Measurements from ENCODE around the gene ENPP4. TPM values are rescaled to one million over a fixed set of nuclear protein-coding genes. Genes with fewer than 3 reads are reported as not detected.
"Not testable (repeated sequence)": the region's sequence is repeated elsewhere in the genome, so short reads cannot be mapped to it uniquely, and the experiment has no call there.

ENPP4 gene
- total RNA-seq, 1 donor from 2014 or later: 11.9 TPM

DNA sequence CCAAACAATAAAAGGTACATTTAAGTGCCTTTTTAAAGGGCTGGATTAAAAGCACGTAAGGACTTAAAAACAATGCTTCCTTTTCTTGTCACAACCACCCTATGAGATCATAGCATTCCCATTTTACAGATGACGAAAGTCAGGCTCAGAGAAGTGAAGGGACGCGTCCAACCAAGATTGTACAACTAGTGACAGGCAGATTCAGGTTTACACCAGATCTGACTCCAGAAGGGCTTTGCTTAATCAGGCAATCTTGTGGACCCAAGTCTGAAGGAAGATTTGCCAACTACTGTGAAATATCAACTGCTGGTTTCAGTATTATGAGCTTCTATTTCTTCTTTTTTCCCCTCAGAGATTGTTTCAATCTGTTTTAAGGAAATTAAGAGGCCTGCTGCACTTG, 877 bp downstream of the ENPP4 start:
- peaks cover 10% of the 10 kb centered on the region for H3K27me3 Mint-ChIP-seq
- H3K36me3 Mint-ChIP-seq (ENCODE audit: insufficient read depth): peaks cover 3% of the 10 kb centered on the region
- H3K9me3 Mint-ChIP-seq (ENCODE audit: low read depth): no peaks in the 10 kb centered on the region
- peak overlapping the region; percentile 90 for H3K4me3 Mint-ChIP-seq (ENCODE audit: low read depth)
- TF ChIP-seq, protein P1, sequence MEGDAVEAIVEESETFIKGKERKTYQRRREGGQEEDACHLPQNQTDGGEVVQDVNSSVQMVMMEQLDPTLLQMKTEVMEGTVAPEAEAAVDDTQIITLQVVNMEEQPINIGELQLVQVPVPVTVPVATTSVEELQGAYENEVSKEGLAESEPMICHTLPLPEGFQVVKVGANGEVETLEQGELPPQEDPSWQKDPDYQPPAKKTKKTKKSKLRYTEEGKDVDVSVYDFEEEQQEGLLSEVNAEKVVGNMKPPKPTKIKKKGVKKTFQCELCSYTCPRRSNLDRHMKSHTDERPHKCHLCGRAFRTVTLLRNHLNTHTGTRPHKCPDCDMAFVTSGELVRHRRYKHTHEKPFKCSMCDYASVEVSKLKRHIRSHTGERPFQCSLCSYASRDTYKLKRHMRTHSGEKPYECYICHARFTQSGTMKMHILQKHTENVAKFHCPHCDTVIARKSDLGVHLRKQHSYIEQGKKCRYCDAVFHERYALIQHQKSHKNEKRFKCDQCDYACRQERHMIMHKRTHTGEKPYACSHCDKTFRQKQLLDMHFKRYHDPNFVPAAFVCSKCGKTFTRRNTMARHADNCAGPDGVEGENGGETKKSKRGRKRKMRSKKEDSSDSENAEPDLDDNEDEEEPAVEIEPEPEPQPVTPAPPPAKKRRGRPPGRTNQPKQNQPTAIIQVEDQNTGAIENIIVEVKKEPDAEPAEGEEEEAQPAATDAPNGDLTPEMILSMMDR (IDR thresholded peaks at IDR 0.05; ENCODE audit: unreplicated experiment): no peak
- no peak for DNase-seq (ENCODE audit: low spot score, unreplicated experiment)
- H3K27ac Mint-ChIP-seq: no peak overlapping the region
- H3K4me1 Mint-ChIP-seq (ENCODE audit: low read depth): peaks cover 8% of the 10 kb centered on the region

DNA sequence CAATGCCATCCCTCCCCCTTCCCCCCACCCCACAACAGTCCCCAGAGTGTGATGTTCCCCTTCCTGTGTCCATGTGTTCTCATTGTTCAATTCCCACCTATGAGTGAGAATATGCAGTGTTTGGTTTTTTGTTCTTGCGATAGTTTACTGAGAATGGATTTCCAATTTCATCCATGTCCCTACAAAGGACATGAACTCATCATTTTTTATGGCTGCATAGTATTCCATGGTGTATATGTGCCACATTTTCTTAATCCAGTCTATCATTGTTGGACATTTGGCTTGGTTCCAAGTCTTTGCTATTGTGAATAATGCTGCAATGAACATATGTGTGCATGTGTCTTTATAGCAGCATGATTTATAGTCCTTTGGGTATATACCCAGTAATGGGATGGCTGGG, 1.5 kb downstream of the ENPP4 start:
- H3K27me3 Mint-ChIP-seq: peaks cover 10% of the 10 kb centered on the region
- H3K36me3 Mint-ChIP-seq (ENCODE audit: insufficient read depth); H3K27ac Mint-ChIP-seq; DNase-seq (ENCODE audit: low spot score, unreplicated experiment); H3K4me1 Mint-ChIP-seq (ENCODE audit: low read depth); H3K9me3 Mint-ChIP-seq (ENCODE audit: low read depth): not testable (repeated sequence)
- peak overlapping the region; percentile 9 for H3K4me3 Mint-ChIP-seq (ENCODE audit: low read depth)

GRCh38 chr6:46134216-46134615, 4.4 kb downstream of the ENPP4 start:
- Mint-ChIP-seq H3K27me3 (no peaks in the 10 kb centered on the region), H3K4me1 (ENCODE audit: low read depth) (peaks cover 15% of the 10 kb centered on the region), H3K9me3 (ENCODE audit: low read depth) (no peaks in the 10 kb centered on the region), H3K4me3 (ENCODE audit: low read depth) (no peak overlapping the region), H3K36me3 (ENCODE audit: insufficient read depth) (peaks cover 3% of the 10 kb centered on the region), H3K27ac (no peak overlapping the region)
- DNase-seq (ENCODE audit: low spot score, unreplicated experiment): no peak
- TF ChIP-seq, protein P1 (IDR thresholded peaks at IDR 0.05; ENCODE audit: unreplicated experiment): no peak

GRCh38 chr6:46135176-46135575, 5.4 kb downstream of the ENPP4 start:
- Mint-ChIP-seq H3K4me3 (ENCODE audit: low read depth) (no peak overlapping the region), H3K4me1 (ENCODE audit: low read depth) (peaks cover 11% of the 10 kb centered on the region), H3K27me3 (no peaks in the 10 kb centered on the region), H3K9me3 (ENCODE audit: low read depth) (no peaks in the 10 kb centered on the region), H3K27ac (no peak overlapping the region), H3K36me3 (ENCODE audit: insufficient read depth) (peaks cover 3% of the 10 kb centered on the region)
- no peak for DNase-seq (ENCODE audit: low spot score, unreplicated experiment)
- TF ChIP-seq, protein P1 (IDR thresholded peaks at IDR 0.05; ENCODE audit: unreplicated experiment): no peak

DNA sequence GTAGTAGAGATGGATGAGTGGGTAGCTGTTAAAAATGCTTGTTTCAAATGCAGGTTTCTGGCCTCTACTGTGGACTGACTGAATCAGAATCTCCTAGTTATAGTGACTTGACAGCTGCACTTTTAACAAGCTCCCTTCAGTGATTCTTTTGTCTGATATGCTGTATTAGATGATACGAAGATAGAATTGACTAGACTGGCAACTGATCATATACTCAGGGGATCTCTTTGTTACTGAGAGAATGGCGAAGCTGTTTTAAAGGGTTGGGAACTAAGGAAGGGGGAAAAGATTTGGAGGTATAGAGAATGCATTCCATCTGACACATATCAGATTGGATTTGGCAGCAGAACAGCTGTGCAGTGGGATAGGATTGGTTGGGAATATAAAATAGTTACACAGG, 7.0 kb downstream of the ENPP4 start:
- peaks cover 9% of the 10 kb centered on the region for H3K4me1 Mint-ChIP-seq (ENCODE audit: low read depth)
- no peaks in the 10 kb centered on the region for H3K27me3 Mint-ChIP-seq
- TF ChIP-seq, protein P1 (IDR thresholded peaks at IDR 0.05; ENCODE audit: unreplicated experiment): no peak

DNA sequence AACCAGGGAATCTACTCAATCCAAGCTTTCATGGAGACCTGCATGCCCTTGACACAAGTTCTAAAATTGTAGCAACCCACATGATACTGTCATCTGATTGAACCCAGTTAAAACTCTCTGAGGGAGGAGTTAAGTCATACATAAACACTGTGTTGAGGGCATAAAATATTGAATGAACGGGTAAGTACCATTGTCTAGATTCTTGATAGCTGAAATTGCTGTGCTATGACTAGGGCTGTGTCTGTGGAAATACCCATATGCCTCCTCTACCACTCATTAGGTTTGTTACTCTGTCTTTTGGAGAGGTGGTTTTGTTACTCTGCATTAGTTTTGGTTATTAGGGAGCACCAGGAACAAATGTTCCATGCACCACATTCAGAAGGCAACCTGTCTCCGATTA, 7.6 kb downstream of the ENPP4 start:
- no peak for DNase-seq (ENCODE audit: low spot score, unreplicated experiment)
- Mint-ChIP-seq H3K36me3 (ENCODE audit: insufficient read depth) (peaks cover 3% of the 10 kb centered on the region), H3K4me1 (ENCODE audit: low read depth) (peaks cover 9% of the 10 kb centered on the region), H3K27ac (no peak overlapping the region), H3K4me3 (ENCODE audit: low read depth) (no peak overlapping the region), H3K27me3 (no peaks in the 10 kb centered on the region), H3K9me3 (ENCODE audit: low read depth) (no peaks in the 10 kb centered on the region)
- TF ChIP-seq, protein P1 (IDR thresholded peaks at IDR 0.05; ENCODE audit: unreplicated experiment): no peak

More for the DNA sequence above, 7.0 kb downstream of the ENPP4 start:
- H3K9me3 Mint-ChIP-seq (ENCODE audit: low read depth): no peaks in the 10 kb centered on the region
- H3K36me3 Mint-ChIP-seq (ENCODE audit: insufficient read depth): peaks cover 3% of the 10 kb centered on the region
- H3K27ac Mint-ChIP-seq: no peak overlapping the region
- no peak for DNase-seq (ENCODE audit: low spot score, unreplicated experiment)
- no peak overlapping the region for H3K4me3 Mint-ChIP-seq (ENCODE audit: low read depth)

All from progenitor cell of endocrine pancreas (in vitro differentiated cells).